IMR-90 (cell line): Measurements from ENCODE around the gene IL18BP. TPM values are rescaled to one million over a fixed set of nuclear protein-coding genes. Genes with fewer than 3 reads are reported as not detected.

Experiments used
- ATAC-seq: fragments of 200-7000 bp; cut with Tn5 transposase; 2 replicates; pipeline ENCODE4 v1.9.1; 2020; ENCODE audit warnings: low read depth, mild to moderate bottlenecking, moderate library complexity
- BruUV-seq: library from RNA; stranded (reverse); fragments of 400-500 nt; replicated peaks from 2 replicates; lab custom pipeline; 2021; lab: Mats Ljungman, UMichigan
- CTCF ChIA-PET: fragments of 300-600 bp; formaldehyde crosslinking; extraction: SDS; loops from one replicate; lab custom pipeline; 2021; ENCODE audit warnings: antibody characterized with exemption; lab: Yijun Ruan, JAX
- POLR2A ChIA-PET: fragments of 300-600 bp; sonication (Branson Sonifier 250); formaldehyde crosslinking; loops from one replicate; lab custom pipeline; 2022; ENCODE audit warnings: antibody characterized with exemption; ENCODE audit not compliant: unreplicated experiment; lab: Charles Lee
- DNase-seq: peaks from one replicate; pipeline ENCODE4 v3.0.0; 2013
- H2AFZ ChIP-seq: replicated peaks from 2 replicates; pipeline ENCODE3; 2013; ENCODE audit warnings: low read length, mild to moderate bottlenecking; ENCODE audit not compliant: poor library complexity
- H2AK5ac ChIP-seq: 2 replicates; pipeline ENCODE4 v1.6.1; 2013; ENCODE audit warnings: low read depth, low read length, inconsistent platforms
- H2AK9ac ChIP-seq: replicated peaks from 2 replicates; pipeline ENCODE3; 2013; ENCODE audit warnings: mild to moderate bottlenecking, low read depth, low read length, moderate library complexity; ENCODE audit not compliant: poor library complexity
- H2BK120ac ChIP-seq: 2 replicates; pipeline ENCODE4 v1.6.1; 2013; ENCODE audit warnings: low read depth, low read length, inconsistent platforms
- H2BK15ac ChIP-seq: 3 replicates; pipeline ENCODE4 v1.6.1; 2013; ENCODE audit warnings: low read depth, low read length, inconsistent platforms
- H2BK20ac ChIP-seq: 2 replicates; pipeline ENCODE4 v1.6.1; 2013; ENCODE audit warnings: low read depth, mild to moderate bottlenecking, inconsistent platforms, low read length, moderate library complexity
- H2BK5ac ChIP-seq: 2 replicates; pipeline ENCODE4 v1.6.1; 2013; ENCODE audit warnings: mild to moderate bottlenecking, low read depth, low read length, inconsistent platforms; ENCODE audit not compliant: poor library complexity, severe bottlenecking
- H3K14ac ChIP-seq: replicated peaks from 2 replicates; pipeline ENCODE4 v1.6.1; 2013; ENCODE audit warnings: low read depth, low read length, inconsistent platforms
- H3K18ac ChIP-seq: 2 replicates; pipeline ENCODE4 v1.6.1; 2013; ENCODE audit warnings: low read depth, low read length, control low read depth
- H3K23ac ChIP-seq: 2 replicates; pipeline ENCODE4 v1.6.1; 2013; ENCODE audit warnings: low read depth, low read length, inconsistent platforms
- H3K27ac ChIP-seq: 2 replicates; pipeline ENCODE4 v1.5.1; 2013; ENCODE audit warnings: mild to moderate bottlenecking, control low read depth, low read length; ENCODE audit not compliant: insufficient read depth
- H3K27me3 ChIP-seq: 2 replicates; pipeline ENCODE4 v1.6.1; 2013; ENCODE audit warnings: low read length; ENCODE audit not compliant: control insufficient read depth, insufficient read depth
- H3K36me3 ChIP-seq: 2 replicates; pipeline ENCODE4 v1.6.1; 2013; ENCODE audit warnings: low read length, mixed read lengths; ENCODE audit not compliant: control insufficient read depth, insufficient read depth
- H3K4ac ChIP-seq: 2 replicates; pipeline ENCODE4 v1.6.1; 2013; ENCODE audit warnings: low read depth, low read length, inconsistent platforms
- H3K4me1 ChIP-seq: 2 replicates; pipeline ENCODE4 v1.6.1; 2013; ENCODE audit warnings: low read length, mixed read lengths; ENCODE audit not compliant: control insufficient read depth, insufficient read depth
- H3K4me2 ChIP-seq: 2 replicates; pipeline ENCODE4 v1.6.1; 2013; ENCODE audit warnings: low read depth, mild to moderate bottlenecking, control low read depth, low read length, moderate library complexity
- H3K4me3 ChIP-seq: 2 replicates; pipeline ENCODE4 v1.5.1; 2013; ENCODE audit warnings: low read depth, mild to moderate bottlenecking, control low read depth, low read length, moderate library complexity; ENCODE audit not compliant: insufficient read depth
- H3K56ac ChIP-seq: 2 replicates; pipeline ENCODE4 v1.6.1; 2013; ENCODE audit warnings: low read length, inconsistent platforms; ENCODE audit not compliant: insufficient read depth; ENCODE audit errors: extremely low read depth
- H3K79me1 ChIP-seq, 2 experiments: 2 replicates each; pipeline ENCODE4 v1.6.1; 2013; ENCODE audit warnings: low read length in 2 of 2, inconsistent platforms in 1 of 2, low read depth in 1 of 2
- H3K9ac ChIP-seq: 2 replicates; pipeline ENCODE4 v1.6.1; 2013; ENCODE audit warnings: low read depth, low read length, control low read depth
- H3K9me1 ChIP-seq: 2 replicates; pipeline ENCODE4 v1.6.1; 2013; ENCODE audit warnings: low read length, inconsistent platforms; ENCODE audit not compliant: insufficient read depth
- H3K9me3 ChIP-seq: 2 replicates; pipeline ENCODE4 v1.6.1; 2013; ENCODE audit warnings: low read length; ENCODE audit not compliant: control insufficient read depth, insufficient read depth
- H4K20me1 ChIP-seq: 2 replicates; pipeline ENCODE4 v1.6.1; 2013; ENCODE audit warnings: low read length, inconsistent platforms; ENCODE audit not compliant: insufficient read depth
- H4K5ac ChIP-seq: 2 replicates; pipeline ENCODE4 v1.6.1; 2013; ENCODE audit warnings: mild to moderate bottlenecking, low read depth, low read length, control low read depth
- H4K8ac ChIP-seq, 2 experiments: 2 replicates each; pipeline ENCODE4 v1.6.1; 2013; ENCODE audit warnings: low read depth in 2 of 2, low read length in 2 of 2, control low read depth in 1 of 2, inconsistent platforms in 1 of 2
- H4K91ac ChIP-seq: 2 replicates; pipeline ENCODE4 v1.6.1; 2013; ENCODE audit warnings: low read depth, low read length, inconsistent platforms; ENCODE audit not compliant: insufficient read depth
- MAFK ChIP-seq: IDR thresholded peaks from 2 replicates; pipeline ENCODE4 v1.6.1; 2012; ENCODE audit warnings: low read depth, low read length, improper control_type of control experiment
- MAZ ChIP-seq: IDR thresholded peaks from 2 replicates; pipeline ENCODE4 v1.6.1; 2012; ENCODE audit warnings: low read depth, mild to moderate bottlenecking, low read length, improper control_type of control experiment, moderate library complexity, borderline replicate concordance
- MXI1 ChIP-seq: IDR thresholded peaks from 2 replicates; pipeline ENCODE4 v1.6.1; 2012; ENCODE audit warnings: low read depth, mild to moderate bottlenecking, low read length, moderate library complexity, borderline replicate concordance
- POLR2A ChIP-seq: IDR thresholded peaks from 2 replicates; pipeline ENCODE4 v1.6.1; 2012; ENCODE audit warnings: mild to moderate bottlenecking, low read depth, low read length
- RFX5 ChIP-seq: IDR thresholded peaks from 2 replicates; pipeline ENCODE4 v1.8.0; 2012; ENCODE audit warnings: low read depth, mild to moderate bottlenecking, low read length, moderate library complexity
- WGBS, 2 experiments: methylation state at CpG; one replicate each; pipeline versions ENCODE4 v1.1.5 to v1.1.7; 2013; ENCODE audit warnings: missing lambda C conversion rate in 2 of 2; ENCODE audit not compliant: insufficient read length in 1 of 2; ENCODE audit errors: extremely low coverage in 2 of 2; 5-methylcytosine and 5-hydroxymethylcytosine counted together
- dilution Hi-C: fragments of 300-500 bp; cut with HindIII; formaldehyde crosslinking; loops from one replicate; pipeline ENCODE4 v1.14.3; 2018; ENCODE audit warnings: low sequenced_read_pairs; ENCODE audit not compliant: unreplicated experiment
- in situ Hi-C: fragments of 300-500 bp; cut with MboI; formaldehyde crosslinking; loops from 3 replicates; pipeline ENCODE4 v1.14.3; 2019; ENCODE audit warnings: low sequenced_read_pairs, inconsistent platforms, mixed read lengths
- intact Hi-C: fragments of 100-400 bp; cut with micrococcal nuclease; formaldehyde crosslinking; loops from 2 replicates; pipeline ENCODE4 v1.10.0; 2022
- polyA plus RNA-seq, 3 experiments: library from polyadenylated mRNA; depleted of rRNA; stranded (reverse); fragments of >200 nt; gene quantifications; 2 replicates each; pipeline ENCODE4 v1.2.3, GENCODE V29; 2012; ENCODE audit warnings: low replicate concordance in 1 of 3
- total RNA-seq: library from RNA; depleted of rRNA; stranded (reverse); fragments of >200 nt; gene quantifications from 2 replicates; pipeline ENCODE4 v1.2.3, GENCODE V29; 2012
- TF ChIP-seq, protein P1 (sequence below): fragments of 150-350 bp; IDR thresholded peaks from 2 replicates; pipeline ENCODE4 v1.6.1; 2016; ENCODE audit warnings: low read depth, mild to moderate bottlenecking, low read length, moderate library complexity, borderline replicate concordance

The IL18BP gene
- total and polyA plus RNA-seq, 2 of the 4 experiments (the other 2 are of a cell fraction), result 0.90 to 3.2 TPM

DNA sequence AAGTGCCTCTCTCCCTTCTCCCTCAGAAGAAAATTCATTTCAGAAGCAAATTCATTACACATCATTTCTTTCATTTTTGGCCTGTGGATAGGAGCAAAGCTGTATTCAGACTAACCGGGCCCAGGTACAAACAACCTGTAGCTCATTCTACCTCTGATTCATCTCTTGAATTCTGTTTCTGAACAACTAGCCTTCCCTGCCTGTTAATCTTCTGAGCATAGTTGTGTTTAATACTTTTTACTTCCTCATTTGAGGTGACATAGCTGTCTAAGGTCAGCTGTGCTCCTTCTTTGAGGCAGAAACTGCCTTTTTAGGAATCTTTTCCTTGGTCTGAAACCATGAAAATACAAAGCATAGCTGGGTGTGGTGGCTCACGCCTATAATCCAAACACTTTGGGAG, 12.6 kb upstream of the IL18BP start:
- Histone ChIP-seq H3K27ac (no peak overlapping the region), H3K23ac (no peak overlapping the region), H3K27me3 (no peaks in the 10 kb centered on the region), H2BK20ac (no peak overlapping the region), H3K36me3 (peaks cover 7% of the 10 kb centered on the region), H2BK5ac (no peak overlapping the region), H2BK15ac (no peak overlapping the region), H3K4ac (no peak overlapping the region), H2AK5ac (no peak overlapping the region), H3K9ac (no peak overlapping the region), H3K4me3 (no peak overlapping the region), H3K56ac (no peak overlapping the region), H3K18ac (no peak overlapping the region), H2AK9ac (no peak overlapping the region), H3K9me3 (no peaks in the 10 kb centered on the region), H3K4me1 (peaks cover 12% of the 10 kb centered on the region), H2AFZ (no peak overlapping the region), H2BK120ac (no peak overlapping the region), H4K20me1 (peaks cover 5% of the 10 kb centered on the region; the same call in 1 of the 2 replicates), H3K14ac (no peak overlapping the region), H4K5ac (no peak overlapping the region), H4K91ac (no peak overlapping the region), H3K79me1 (peaks cover 13 to 30% of the 10 kb centered on the region in 2 experiments; a peak in 1 of 4 replicates), H3K9me1 (peaks cover 17% of the 10 kb centered on the region), H3K4me2 (no peak overlapping the region), H4K8ac (no peak overlapping the region)
- intact Hi-C loops, result no loop called here
- ChIA-PET POLR2A (no interaction called here), CTCF (interaction anchor here (0.7 kb wide), 1 partner anchor 9 kb away, joined by 3 read pairs; no protein-coding TSS in a partner anchor)
- no TSS peak for BruUV-seq
- WGBS, 2 experiments, result no CpG with 5 or more reads among the region's 2 CpGs
- ATAC-seq (no peak), DNase-seq (no peak)
- dilution Hi-C loops, result no loop called here
- in situ Hi-C loops, result loop anchor here (10.0 kb wide), 1 partner anchor 61 kb away; the partner anchor contains the start of genes RNF121 and XNDC1N
- no peak for TF ChIP-seq POLR2A
- no peak for TF ChIP-seq MAZ
- TF ChIP-seq, protein P1, sequence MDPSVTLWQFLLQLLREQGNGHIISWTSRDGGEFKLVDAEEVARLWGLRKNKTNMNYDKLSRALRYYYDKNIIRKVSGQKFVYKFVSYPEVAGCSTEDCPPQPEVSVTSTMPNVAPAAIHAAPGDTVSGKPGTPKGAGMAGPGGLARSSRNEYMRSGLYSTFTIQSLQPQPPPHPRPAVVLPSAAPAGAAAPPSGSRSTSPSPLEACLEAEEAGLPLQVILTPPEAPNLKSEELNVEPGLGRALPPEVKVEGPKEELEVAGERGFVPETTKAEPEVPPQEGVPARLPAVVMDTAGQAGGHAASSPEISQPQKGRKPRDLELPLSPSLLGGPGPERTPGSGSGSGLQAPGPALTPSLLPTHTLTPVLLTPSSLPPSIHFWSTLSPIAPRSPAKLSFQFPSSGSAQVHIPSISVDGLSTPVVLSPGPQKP, result no peak
- TF ChIP-seq MAFK, result no peak
- TF ChIP-seq RFX5, result no peak
- TF ChIP-seq MXI1, result no peak
